A673 (cell line): ENCODE measurements around the gene CEACAM8.

Experiments
- EZH2 ChIP-seq: fragments of 200-600 bp; sonication (generic); IDR thresholded peaks from 2 replicates; pipeline ENCODE4 v1.6.1; 2017; ENCODE audit warnings: borderline replicate concordance, low read depth, mild to moderate bottlenecking, mixed read lengths, antibody characterized with exemption, low read length; ENCODE audit not compliant: poor library complexity, severe bottlenecking
- TF ChIP-seq, protein P1 (sequence below): fragments of 300-800, 200-600 bp; sonication (generic); conservative IDR thresholded peaks from 2 replicates; pipeline ENCODE4 v1.5.1; 2017; ENCODE audit warnings: low read depth, mild to moderate bottlenecking, antibody characterized with exemption, low read length, moderate library complexity, mixed read lengths

DNA sequence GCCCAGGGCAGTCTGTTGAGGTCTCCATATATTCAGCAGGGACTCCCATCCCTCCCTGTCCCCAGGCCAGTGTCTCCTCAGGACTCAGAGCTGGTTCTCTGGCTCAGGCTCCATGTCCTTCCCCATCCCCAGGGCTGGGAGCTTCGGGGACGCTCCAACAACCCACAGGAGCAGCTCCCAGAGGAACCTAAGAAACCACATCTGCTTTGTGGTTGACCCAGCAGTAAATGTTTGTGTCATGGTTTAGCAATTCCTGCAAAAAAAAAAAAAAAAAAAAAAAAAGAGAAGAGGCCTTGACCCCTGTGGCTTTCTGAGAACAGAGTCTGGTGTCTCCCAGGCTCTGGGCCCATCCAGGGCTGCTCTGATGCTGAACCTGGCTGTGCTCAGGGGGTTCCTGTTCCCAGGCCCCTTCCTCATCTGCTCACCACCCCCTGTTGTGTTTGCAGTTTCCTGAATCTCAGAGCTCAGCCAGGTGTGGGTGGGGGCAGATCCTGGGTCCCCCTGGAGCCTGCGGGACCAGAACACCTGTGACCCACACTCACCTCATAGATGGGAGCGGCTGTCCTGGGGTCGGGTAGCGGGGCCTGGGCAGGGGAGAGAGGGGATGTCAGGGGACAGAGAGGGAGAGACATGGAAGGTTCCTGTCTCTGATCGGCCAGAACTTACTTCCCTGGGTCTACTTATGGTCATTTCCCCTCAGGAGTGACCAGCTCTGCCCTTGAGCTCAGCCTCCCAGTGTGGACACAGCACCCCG is 41.3 kb downstream of the CEACAM8 start:
- TF ChIP-seq EZH2, result no peak
- TF ChIP-seq, protein P1, sequence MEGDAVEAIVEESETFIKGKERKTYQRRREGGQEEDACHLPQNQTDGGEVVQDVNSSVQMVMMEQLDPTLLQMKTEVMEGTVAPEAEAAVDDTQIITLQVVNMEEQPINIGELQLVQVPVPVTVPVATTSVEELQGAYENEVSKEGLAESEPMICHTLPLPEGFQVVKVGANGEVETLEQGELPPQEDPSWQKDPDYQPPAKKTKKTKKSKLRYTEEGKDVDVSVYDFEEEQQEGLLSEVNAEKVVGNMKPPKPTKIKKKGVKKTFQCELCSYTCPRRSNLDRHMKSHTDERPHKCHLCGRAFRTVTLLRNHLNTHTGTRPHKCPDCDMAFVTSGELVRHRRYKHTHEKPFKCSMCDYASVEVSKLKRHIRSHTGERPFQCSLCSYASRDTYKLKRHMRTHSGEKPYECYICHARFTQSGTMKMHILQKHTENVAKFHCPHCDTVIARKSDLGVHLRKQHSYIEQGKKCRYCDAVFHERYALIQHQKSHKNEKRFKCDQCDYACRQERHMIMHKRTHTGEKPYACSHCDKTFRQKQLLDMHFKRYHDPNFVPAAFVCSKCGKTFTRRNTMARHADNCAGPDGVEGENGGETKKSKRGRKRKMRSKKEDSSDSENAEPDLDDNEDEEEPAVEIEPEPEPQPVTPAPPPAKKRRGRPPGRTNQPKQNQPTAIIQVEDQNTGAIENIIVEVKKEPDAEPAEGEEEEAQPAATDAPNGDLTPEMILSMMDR, result no peak
